ENCODE measurements around the gene OR1A1.
"Not testable (repeated sequence)": the region's sequence is repeated elsewhere in the genome, so short reads cannot be mapped to it uniquely, and the experiment has no call there.

OR1A1 gene

DNA sequence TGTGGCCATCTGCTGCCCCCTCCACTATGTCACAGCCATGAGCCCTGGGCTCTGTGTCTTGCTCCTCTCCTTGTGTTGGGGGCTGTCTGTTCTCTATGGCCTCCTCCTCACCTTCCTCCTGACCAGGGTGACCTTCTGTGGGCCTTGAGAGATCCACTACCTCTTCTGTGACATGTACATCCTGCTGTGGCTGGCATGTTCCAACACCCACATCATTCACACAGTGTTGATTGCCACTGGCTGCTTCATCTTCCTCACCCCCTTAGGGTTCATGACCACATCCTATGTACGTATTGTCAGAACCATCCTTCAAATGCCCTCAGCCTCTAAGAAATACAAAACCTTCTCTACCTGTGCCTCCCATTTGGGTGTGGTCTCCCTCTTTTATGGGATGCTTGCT is 33.6 kb downstream of the OR1A1 start:
- not testable (repeated sequence) for H3K27me3 ChIP-seq (ENCODE audit: control insufficient read depth, insufficient read depth, low read length); H3K27ac ChIP-seq; H3K4me1 ChIP-seq; H3K9me3 ChIP-seq (ENCODE audit: control insufficient read depth, low read length); H2AFZ ChIP-seq; H3K9ac ChIP-seq; H3K4me2 ChIP-seq (ENCODE audit: low read length); H3K4me3 ChIP-seq (ENCODE audit: low read depth, low read length); H3K36me3 ChIP-seq (ENCODE audit: control insufficient read depth, insufficient read depth, low read length); H3K79me2 ChIP-seq

GRCh38 chr17:3244841-3245240 is 37.4 kb downstream of the OR1A1 start:
- not testable (repeated sequence) for H2AFZ ChIP-seq, H3K79me2 ChIP-seq, H3K9ac ChIP-seq

DNA sequence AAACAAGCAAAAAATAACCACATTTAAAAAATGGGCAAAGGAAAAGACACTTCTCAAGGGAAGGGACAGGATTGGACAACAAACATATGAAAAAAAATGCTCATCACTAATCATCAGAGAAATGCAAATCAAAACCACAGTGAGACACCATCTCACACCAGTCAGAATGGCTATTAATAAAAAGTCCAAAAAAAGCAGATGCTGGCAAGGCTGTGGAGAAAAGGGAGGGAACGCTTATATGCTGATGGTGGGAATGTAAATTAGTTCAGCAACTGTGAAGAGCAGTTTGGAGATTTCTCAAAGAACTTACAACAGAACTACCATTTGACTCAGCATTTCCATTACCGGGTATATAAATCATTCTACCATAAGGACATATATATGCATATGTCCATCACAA is 41.5 kb downstream of the OR1A1 start:
- H2AFZ ChIP-seq; H3K36me3 ChIP-seq (ENCODE audit: control insufficient read depth, insufficient read depth, low read length); H3K27me3 ChIP-seq (ENCODE audit: control insufficient read depth, insufficient read depth, low read length); H3K9me3 ChIP-seq (ENCODE audit: control insufficient read depth, low read length); H3K79me2 ChIP-seq; H3K4me1 ChIP-seq; H3K27ac ChIP-seq; H3K4me3 ChIP-seq (ENCODE audit: low read depth, low read length); H3K4me2 ChIP-seq (ENCODE audit: low read length); H3K9ac ChIP-seq: not testable (repeated sequence)

More at GRCh38 chr17:3244841-3245240, 37.4 kb downstream of the OR1A1 start:
- H3K36me3 ChIP-seq (ENCODE audit: control insufficient read depth, insufficient read depth, low read length); H3K27me3 ChIP-seq (ENCODE audit: control insufficient read depth, insufficient read depth, low read length); H3K27ac ChIP-seq; H3K4me1 ChIP-seq; H3K4me2 ChIP-seq (ENCODE audit: low read length); H3K4me3 ChIP-seq (ENCODE audit: low read depth, low read length); H3K9me3 ChIP-seq (ENCODE audit: control insufficient read depth, low read length): not testable (repeated sequence)

DNA sequence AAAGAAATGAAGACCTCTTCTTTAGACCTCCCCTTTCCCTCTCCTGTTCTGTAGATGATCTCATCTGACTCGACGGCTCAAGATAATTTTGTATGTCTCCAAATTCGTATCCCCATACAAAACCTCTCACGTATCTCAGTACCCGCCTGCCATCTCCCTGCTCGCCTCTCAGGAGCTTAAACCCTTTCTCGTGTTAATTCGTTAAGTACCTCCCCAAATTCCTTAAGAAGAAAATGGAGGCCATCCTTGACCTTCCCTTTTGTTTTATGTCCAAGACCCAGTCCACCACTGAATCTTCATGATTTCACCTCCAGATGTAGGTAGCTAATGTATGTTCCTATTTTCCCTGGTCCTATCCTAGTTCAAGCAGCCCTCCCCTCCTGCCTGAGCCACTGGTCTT is 49.1 kb downstream of the OR1A1 start:
- no peaks in the 10 kb centered on the region for H3K79me2 ChIP-seq
- TF ChIP-seq CTCF (IDR thresholded peaks at IDR 0.05) = no peak
- no peaks in the 10 kb centered on the region for H3K4me1 ChIP-seq
- no peak overlapping the region for H2AFZ ChIP-seq
- no peak overlapping the region for H3K4me2 ChIP-seq (ENCODE audit: low read length)
- H3K36me3 ChIP-seq (ENCODE audit: control insufficient read depth, insufficient read depth, low read length) = no peaks in the 10 kb centered on the region
- no peaks in the 10 kb centered on the region for H3K27me3 ChIP-seq (ENCODE audit: control insufficient read depth, insufficient read depth, low read length)
- H3K9ac ChIP-seq = no peak overlapping the region
- no peak overlapping the region for H3K27ac ChIP-seq
- H3K9me3 ChIP-seq (ENCODE audit: control insufficient read depth, low read length) = no peaks in the 10 kb centered on the region
- no peak overlapping the region for H3K4me3 ChIP-seq (ENCODE audit: low read depth, low read length)

GRCh38 chr17:3260163-3260562 is 52.7 kb downstream of the OR1A1 start:
- no peak overlapping the region for H3K4me2 ChIP-seq (ENCODE audit: low read length)
- H3K79me2 ChIP-seq = no peaks in the 10 kb centered on the region

DNA sequence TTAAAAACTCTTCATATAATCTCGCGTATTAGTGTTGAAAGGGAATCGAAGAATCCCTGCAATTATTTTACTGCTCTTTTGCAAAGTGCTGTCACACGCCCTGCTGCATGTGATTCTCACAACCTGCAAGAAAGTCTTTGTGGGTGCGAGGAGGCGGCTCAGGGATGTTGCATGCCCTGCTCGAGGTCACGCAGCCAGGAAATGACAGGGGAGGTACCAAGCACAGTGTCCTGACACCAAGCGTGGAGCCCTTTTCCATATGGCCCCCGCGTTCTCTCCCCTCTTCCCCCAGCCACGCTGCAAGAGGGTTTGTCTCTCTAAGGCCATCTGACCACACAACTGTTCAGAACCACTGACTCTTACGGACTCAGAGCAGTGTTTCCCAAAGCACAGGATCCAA is 53.1 kb downstream of the OR1A1 start:
- no peaks in the 10 kb centered on the region for H3K4me1 ChIP-seq
- TF ChIP-seq CTCF (IDR thresholded peaks at IDR 0.05) = no peak
- H3K9ac ChIP-seq = no peak overlapping the region
- H3K27me3 ChIP-seq (ENCODE audit: control insufficient read depth, insufficient read depth, low read length) = no peaks in the 10 kb centered on the region
- H3K4me3 ChIP-seq (ENCODE audit: low read depth, low read length) = no peak overlapping the region
- no peaks in the 10 kb centered on the region for H3K9me3 ChIP-seq (ENCODE audit: control insufficient read depth, low read length)
- H3K27ac ChIP-seq = no peak overlapping the region
- no peak overlapping the region for H2AFZ ChIP-seq
- no peak overlapping the region for H3K4me2 ChIP-seq (ENCODE audit: low read length)
- H3K36me3 ChIP-seq (ENCODE audit: control insufficient read depth, insufficient read depth, low read length) = no peaks in the 10 kb centered on the region
- no peaks in the 10 kb centered on the region for H3K79me2 ChIP-seq

More at GRCh38 chr17:3260163-3260562, 52.7 kb downstream of the OR1A1 start:
- Histone ChIP-seq H3K9me3 (ENCODE audit: control insufficient read depth, low read length) (no peaks in the 10 kb centered on the region), H2AFZ (no peak overlapping the region), H3K4me3 (ENCODE audit: low read depth, low read length) (no peak overlapping the region), H3K36me3 (ENCODE audit: control insufficient read depth, insufficient read depth, low read length) (no peaks in the 10 kb centered on the region), H3K4me1 (no peaks in the 10 kb centered on the region), H3K27me3 (ENCODE audit: control insufficient read depth, insufficient read depth, low read length) (no peaks in the 10 kb centered on the region), H3K27ac (no peak overlapping the region), H3K9ac (no peak overlapping the region)
- no peak for TF ChIP-seq CTCF (IDR thresholded peaks at IDR 0.05)
